GM18505 (cell line): ENCODE measurements around the gene TBX15.

Experiments used
- ATAC-seq: cut with Tn5 transposase; IDR thresholded peaks from one replicate; pipeline ENCODE4 v1.9.1; 2021; ENCODE audit not compliant: unreplicated experiment
- POLR2A ChIP-seq: IDR thresholded peaks from 4 replicates; pipeline ENCODE4 v1.6.1; 2011; ENCODE audit warnings: borderline replicate concordance; ENCODE audit not compliant: insufficient read depth, insufficient read length; ENCODE audit errors: extremely low read depth

The TBX15 gene

DNA sequence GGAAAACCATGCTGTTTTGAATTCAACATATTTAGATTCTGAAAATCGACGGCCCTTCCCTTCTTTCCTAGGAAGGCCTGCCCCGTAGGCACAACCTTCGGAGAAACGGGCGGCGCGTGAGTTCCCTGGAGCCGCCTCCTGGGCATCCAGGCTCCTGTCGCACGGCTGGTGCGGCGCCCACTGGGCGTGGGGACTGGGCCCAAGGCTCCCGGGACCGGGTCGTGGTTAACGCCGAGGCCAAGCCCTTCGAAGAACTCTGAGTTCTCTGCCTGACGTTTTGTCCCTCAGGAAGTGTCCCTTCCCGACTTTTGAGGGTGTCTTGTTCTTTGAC, 19.2 kb upstream of the TBX15 start:
- no peak for TF ChIP-seq POLR2A
- no peak for ATAC-seq

GRCh38 chr1:119006406-119007279, 18.5 kb upstream of the TBX15 start:
- no peak for ATAC-seq
- no peak for TF ChIP-seq POLR2A

DNA sequence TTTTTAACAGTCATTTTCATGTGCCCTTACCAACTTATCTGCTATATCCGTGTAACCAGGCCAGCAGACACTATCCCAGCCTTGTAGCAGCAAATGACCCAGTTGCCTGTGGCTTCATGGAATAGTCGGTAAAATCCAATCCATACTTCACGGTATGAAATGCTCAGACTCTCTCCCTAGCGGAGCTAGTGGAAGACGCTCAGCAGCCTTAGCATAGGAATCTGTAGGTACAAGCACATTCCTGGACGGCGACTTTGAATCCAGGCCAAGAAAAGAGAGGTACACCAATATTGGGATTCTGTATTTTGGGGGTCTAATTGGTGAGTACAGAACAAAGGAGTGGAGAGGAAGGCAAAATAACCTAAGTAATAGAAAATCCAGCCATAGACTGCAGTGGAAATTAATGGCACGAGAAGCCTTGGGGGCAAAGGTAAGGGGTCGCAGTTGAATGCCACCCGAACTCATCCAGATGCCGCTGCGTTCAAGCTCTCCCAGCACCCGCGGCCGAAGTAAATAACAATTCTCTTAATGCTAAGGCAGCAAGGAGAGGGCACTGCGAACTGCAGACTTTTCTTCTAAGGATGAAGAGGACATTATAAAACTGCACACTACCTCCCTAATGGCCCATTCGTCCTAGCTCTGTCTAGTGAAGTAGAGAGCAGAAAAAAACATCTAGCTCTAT, 17.7 kb upstream of the TBX15 start:
- ATAC-seq = no peak
- TF ChIP-seq POLR2A = no peak

DNA sequence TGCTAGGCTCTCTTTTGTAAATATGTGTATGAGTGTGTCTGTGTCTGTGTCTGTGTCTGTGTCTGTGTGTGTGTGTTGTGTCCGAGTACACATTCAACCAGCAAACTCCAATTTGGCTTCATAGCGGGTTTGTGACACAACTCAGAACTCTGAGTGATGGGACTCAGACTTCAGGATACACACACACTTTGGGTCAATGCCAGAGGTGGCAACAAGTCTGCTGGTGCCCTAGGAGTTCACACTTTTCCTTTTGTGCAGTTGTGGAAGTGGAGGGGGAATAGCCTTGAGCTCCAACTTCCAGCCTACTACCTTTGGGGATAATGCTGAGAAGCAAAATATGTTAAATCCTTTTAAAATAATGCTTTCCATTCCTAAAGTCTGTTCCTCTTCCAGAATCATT, 16.6 kb upstream of the TBX15 start:
- no peak for ATAC-seq
- TF ChIP-seq POLR2A = no peak

DNA sequence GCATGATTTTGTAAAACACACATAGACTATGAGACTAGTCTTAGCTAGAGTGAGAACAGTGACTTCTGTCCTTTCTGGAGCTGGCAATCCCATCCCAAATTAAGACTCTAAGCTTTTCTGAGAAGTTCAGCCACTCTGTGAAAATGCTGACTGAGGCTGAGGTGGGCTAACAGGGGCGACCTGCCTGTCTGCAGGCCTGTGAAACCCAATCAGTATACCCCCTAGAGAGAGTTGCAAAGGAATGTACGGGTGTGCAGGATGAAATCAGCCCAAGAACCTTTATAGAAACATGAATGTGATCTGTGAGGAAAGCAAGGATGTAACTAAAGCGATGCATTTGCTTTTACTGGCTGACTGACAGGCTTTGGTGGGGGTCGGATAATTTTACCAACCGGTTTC, 16.0 kb upstream of the TBX15 start:
- no peak for ATAC-seq
- no peak for TF ChIP-seq POLR2A

DNA sequence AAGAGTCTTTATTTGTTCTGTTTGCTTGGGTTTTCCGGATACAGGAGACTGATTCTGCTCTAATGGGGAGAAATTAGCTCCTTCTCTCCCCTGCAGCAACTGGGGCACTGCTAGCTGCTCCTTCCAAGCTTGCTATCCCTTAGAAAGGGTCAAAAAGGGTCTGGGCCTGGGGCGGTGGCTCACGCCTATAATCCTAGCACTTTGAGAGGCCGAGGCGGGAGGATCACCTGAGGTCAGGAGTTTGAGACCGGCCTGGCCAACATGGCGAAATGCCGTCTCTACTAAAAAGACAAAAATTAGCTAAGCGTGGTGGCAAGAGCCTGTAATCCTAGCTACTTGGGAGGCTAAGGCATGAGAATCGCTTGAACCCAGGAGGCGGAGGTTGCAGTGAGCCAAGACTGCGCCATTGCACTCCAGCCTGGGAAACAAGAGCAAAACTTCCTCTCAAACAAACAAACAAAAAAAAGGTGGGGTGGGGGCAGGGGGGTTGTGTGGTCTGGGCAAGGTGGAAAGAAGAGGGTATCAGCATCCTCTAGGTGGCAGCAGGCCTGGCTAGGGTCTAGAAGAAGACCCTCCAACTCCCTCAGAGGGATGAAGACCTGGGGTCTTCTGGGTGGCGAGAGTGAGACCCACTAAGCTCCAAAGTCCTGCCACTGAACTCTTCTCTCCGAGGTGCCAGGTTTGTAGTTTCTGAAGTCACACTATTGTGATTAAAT, 15.4 kb upstream of the TBX15 start:
- no peak for ATAC-seq
- no peak for TF ChIP-seq POLR2A

DNA sequence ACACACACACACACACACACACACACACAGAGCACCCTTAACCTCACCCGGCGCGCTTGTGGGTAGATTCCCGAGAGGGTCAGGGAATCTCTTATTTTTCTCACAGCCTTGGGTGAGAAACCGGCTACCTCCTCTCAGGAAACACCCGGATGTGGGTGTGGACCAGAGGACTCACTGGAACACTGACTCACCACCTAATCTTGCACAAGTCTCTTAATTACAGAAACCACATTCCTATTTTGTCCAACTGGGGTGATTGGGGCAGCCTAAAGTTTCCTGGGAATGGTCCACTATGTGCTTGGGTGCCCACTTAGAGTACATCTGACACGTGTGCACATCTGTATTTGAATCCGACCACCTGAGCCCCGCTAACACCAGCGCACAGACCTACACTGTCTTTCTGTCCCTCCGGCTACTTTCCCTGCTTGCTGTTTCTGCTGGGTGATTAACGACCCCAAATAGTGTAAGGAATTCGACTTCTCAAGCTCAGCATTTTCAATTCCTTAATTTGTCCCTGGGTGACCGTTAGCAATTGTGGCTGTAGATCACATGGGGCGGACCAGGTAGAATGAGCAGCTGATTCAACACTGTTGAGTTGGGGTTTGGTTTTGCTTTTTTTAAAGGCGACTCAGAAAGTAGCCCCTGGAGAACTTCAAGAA, 14.0 kb upstream of the TBX15 start:
- no peak for ATAC-seq

GRCh38 chr1:119001181-119002027, 13.3 kb upstream of the TBX15 start:
- no peak for ATAC-seq
- TF ChIP-seq POLR2A = no peak

More for the DNA sequence above, 14.0 kb upstream of the TBX15 start:
- TF ChIP-seq POLR2A = no peak

DNA sequence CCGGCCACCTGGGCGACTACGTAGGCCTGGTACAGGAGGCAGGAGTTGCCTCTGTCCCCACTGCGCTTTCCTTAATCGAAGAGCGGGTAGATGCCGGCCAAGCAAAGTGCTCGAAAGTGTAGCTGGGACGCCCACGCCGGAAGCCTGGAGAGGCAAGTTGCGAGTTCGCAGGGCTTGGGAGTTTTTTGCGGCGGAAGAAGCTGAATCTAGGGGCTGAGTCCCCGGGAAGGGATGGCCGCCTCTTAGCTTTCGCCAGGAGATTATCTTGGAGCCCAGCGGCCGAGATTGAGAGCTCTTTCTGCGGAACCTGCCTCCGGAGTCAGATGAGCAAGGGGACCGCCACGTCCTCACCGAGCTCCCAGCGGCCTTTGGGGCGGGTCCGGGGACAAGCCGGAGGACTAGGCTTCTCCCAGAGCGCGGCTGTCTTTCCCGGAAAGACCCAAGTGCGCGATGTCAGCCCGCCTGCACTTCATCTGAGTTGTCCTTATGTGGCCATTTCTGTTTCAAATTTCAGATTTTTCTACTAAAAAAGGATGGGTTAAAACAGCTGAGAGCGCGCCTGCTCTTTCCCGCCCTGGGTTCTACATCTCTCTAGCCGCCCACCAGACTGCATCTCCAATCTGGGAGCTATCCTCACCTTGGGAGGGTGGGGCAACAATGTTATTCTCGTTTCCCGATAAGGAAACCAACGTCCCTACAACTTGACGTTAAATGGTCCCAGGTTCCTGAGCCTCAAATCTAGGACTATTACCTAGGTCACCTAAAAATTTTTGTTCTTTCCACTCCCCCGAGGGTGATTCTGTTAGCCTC, 12.4 kb upstream of the TBX15 start:
- no peak for ATAC-seq
- no peak for TF ChIP-seq POLR2A

DNA sequence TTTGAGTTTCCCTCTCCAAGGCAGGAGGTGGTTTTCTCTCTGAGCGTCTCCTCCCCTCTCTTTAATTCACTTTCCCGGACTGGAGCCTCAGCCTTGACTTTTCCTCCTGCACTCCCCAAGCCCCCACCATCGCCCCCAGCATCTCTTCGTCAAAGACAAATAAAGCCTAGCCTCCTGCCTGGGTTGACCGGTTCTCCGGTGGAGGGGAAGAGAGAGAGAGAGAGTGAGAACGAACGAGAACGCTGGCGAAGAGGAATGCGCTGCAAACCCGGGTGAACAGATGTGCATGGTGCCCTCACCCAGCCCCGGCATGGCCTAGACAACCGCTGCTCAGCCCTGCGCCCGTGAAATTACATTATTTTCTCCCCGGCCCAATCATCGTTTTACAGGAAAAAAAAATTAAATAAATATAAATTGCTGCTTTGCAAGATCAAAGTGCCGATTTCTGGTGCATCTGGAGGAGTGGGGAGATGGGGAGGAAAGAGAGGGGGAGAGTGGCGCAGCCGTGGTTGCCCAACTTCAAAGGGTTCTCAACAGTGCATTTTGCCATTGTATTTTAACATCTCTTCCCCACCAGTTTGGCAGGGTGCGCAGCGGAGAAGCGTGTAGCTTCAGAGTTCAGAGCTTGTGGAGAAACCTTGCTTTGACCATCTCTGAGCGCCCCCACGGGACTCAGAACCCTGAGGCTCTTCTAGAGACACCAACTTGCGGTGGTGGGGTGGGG, 11.4 kb upstream of the TBX15 start:
- no peak for TF ChIP-seq POLR2A
- ATAC-seq = no peak

DNA sequence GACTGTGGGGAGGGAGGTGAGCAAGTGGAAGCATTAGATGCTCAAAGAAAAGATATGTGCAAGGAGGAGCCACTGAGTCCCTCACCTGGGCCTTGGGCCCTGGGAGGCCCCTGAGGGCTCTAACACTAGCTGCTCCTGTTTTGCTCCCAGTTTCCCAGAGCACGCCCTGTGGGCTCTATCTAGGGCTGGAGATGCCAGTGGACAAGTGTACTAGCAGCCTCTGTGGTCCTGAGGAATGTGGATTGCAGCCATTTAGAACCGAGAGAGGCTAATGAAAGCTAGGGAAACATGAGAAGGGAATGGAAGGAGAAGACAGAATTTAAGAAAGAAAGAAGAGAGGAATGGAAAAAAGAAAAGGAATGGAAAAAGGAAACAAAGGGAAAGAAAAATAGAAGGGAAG, 10.0 kb upstream of the TBX15 start:
- no peak for ATAC-seq
- TF ChIP-seq POLR2A = no peak
